Measurements from ENCODE around the gene GRM8.

The GRM8 gene

GRCh38 chr7:127080576-127080975, 172.2 kb downstream of the GRM8 start:
- no peak for DNase-seq (ENCODE audit: low spot score)
- TF ChIP-seq CTCF (IDR thresholded peaks at IDR 0.05; ENCODE audit: extremely low read depth, missing control alignments) = no peak

GRCh38 chr7:127066974-127067373, 185.8 kb downstream of the GRM8 start:
- TF ChIP-seq CTCF (IDR thresholded peaks at IDR 0.05; ENCODE audit: extremely low read depth, missing control alignments) = no peak
- no peak for DNase-seq (ENCODE audit: low spot score)

GRCh38 chr7:127059475-127059874, 193.3 kb downstream of the GRM8 start:
- TF ChIP-seq CTCF (IDR thresholded peaks at IDR 0.05; ENCODE audit: extremely low read depth, missing control alignments) = no peak
- DNase-seq (ENCODE audit: low spot score) = no peak

- DNase-seq (ENCODE audit: low spot score) = no peak
- TF ChIP-seq CTCF (IDR thresholded peaks at IDR 0.05; ENCODE audit: extremely low read depth, missing control alignments) = no peak
Observed at GRCh38 chr7:127057918-127058317, 194.8 kb downstream of the GRM8 start.

- TF ChIP-seq CTCF (IDR thresholded peaks at IDR 0.05; ENCODE audit: extremely low read depth, missing control alignments) = no peak
- no peak for DNase-seq (ENCODE audit: low spot score)
Observed at GRCh38 chr7:127056202-127056601, 196.5 kb downstream of the GRM8 start.

- no peak for DNase-seq (ENCODE audit: low spot score)
- TF ChIP-seq CTCF (IDR thresholded peaks at IDR 0.05; ENCODE audit: extremely low read depth, missing control alignments) = no peak
Observed at GRCh38 chr7:127047521-127047920, 205.2 kb downstream of the GRM8 start.

GRCh38 chr7:127041689-127042452, 210.9 kb downstream of the GRM8 start:
- DNase-seq (ENCODE audit: low spot score) = no peak

More at GRCh38 chr7:127041689-127042452, 210.9 kb downstream of the GRM8 start:
- no peak for TF ChIP-seq CTCF (IDR thresholded peaks at IDR 0.05; ENCODE audit: extremely low read depth, missing control alignments)
